GM19324 (cell line): ENCODE results near the gene SPACDR.

Source experiments
- ATAC-seq: cut with Tn5 transposase; IDR thresholded peaks from one replicate; pipeline ENCODE4 v1.9.1; 2021; ENCODE audit warnings: mild to moderate bottlenecking, moderate library complexity; ENCODE audit not compliant: unreplicated experiment, low FRiP score

Gene SPACDR

DNA sequence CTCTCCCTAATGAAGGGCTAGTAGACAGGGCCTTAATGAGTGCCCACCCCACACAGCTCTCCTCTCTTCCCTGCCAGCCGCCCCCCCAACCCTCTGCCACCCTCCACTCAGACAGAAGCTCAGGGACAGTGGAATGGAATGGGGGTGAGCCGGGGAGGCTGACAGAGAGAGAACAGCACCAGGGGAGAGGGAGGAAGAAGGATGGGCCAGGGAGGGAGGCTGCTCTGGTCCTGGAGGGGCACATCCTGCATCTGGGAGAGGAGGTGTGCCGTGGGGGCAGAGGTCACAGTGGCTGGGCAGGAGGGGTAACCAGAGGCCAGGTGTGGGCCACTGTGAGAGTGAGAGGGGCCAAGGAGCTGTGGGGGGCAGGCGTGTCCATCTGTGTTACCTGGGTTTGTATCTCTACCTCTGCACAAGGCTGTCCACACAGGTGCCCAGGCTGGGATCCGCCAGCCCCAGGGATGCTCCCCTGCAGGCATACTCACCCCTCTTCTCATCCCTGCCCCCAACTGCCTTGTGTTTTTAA is 22.1 kb upstream of the SPACDR start:
- ATAC-seq, result no peak

- no peak for ATAC-seq
Observed at GRCh38 chr7:100485471-100485876, 21.4 kb upstream of the SPACDR start.

DNA sequence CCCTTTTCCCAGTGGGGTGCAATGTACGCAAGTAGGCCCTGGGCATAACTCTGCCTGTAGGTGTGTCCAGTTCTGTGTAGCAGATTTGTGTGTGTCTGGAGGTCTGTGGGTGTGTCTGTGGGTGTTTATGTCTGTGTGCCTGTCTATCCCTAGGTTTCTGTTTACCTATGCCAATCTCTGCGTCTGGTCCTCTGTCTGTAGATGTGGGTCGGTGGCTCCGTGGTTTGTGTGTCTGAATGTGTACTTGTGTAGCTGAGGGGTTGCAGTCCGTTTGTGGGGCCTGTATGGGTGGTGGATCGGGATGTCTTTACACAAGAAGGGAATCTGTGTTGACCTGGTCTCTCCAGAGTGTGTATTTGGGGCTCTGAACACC is 20.6 kb upstream of the SPACDR start:
- ATAC-seq, result no peak

- ATAC-seq, result peak; percentile 2
Observed at GRCh38 chr7:100483722-100484672, 19.9 kb upstream of the SPACDR start, which contains the start of gene NYAP1. TSS of gene NYAP1 (plus strand) at chr7:100483927. CDS start at chr7:100485312, 1,385 bp downstream.

DNA sequence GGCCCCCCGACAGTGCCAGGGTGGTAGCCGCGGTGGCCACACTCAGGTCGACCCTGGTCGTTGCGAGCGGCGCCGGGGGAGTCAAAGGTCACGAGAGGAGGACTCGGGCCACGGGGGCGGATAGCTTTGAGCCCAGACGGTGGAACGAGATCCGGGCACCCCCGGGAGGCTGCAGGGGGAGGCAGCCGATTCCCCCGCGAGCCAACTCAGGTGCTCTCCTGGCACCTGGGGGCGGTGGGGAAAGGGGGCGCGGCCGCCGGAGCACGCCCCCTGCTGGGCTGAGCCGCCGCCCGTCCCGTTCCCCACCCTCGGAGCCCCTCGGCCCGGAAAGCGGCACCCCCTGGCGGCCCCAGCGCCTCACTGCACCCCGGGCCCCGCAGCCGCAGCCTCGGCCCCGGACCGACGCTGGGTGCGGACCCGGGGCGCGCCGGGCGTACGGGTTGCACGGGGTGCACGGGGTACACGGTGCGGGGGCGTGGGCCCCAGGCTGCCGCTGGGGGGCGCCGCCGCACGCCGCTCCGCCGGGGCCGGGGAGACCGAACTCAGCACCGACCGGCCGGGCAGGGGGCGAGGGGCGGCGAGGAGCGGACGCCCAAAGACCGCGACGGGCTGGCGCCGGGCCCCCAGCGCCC is 19.1 kb upstream of the SPACDR start:
- ATAC-seq, result peak; percentile 51

GRCh38 chr7:100482728-100483089 is 18.6 kb upstream of the SPACDR start:
- ATAC-seq, result no peak

GRCh38 chr7:100481466-100481865 is 17.4 kb upstream of the SPACDR start:
- ATAC-seq, result no peak

DNA sequence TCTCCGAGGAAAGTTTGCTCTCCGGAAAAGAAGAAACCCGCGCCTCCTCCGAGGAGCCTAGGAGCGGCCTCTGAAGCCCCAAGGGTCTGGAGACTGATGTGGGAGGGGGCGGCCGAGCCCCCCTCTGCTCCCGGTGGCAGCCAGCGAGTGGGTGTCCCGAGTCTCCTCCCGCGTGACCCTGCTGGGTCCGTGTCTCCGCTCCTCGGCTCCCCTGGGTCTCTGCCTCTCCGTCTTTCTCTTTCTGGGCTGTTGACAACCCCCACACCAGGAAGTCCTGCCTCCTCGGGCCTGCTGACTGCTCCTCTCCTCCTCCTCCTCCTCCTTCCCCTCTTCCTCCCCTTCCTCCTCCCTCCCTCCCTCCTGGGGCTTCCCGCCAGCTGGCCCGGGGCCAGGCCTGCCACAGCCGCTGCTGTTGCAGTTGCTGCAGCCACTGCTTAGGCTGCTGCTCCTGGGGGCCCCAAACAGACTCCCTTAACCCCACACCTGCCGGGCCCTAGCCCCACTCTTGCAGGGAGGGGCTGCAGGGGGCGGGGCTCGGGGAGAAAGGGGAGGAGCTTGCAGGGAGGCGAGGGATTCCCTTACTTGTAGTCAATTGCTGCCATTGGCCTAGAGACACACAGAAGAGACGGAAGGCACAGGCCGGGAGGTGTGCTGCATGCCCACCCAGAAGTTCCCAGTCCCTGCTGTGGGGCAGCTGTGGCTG is 15.0 kb upstream of the SPACDR start, which contains the start of gene TSC22D4:
Gene TSC22D4, minus strand, starts transcription at position 257 of the 703 bp plus-strand sequence. CDS start 1,176 bp downstream, outside the sequence.
- peak; percentile 62 for ATAC-seq

GRCh38 chr7:100477871-100478267 is 13.8 kb upstream of the SPACDR start:
- no peak for ATAC-seq

DNA sequence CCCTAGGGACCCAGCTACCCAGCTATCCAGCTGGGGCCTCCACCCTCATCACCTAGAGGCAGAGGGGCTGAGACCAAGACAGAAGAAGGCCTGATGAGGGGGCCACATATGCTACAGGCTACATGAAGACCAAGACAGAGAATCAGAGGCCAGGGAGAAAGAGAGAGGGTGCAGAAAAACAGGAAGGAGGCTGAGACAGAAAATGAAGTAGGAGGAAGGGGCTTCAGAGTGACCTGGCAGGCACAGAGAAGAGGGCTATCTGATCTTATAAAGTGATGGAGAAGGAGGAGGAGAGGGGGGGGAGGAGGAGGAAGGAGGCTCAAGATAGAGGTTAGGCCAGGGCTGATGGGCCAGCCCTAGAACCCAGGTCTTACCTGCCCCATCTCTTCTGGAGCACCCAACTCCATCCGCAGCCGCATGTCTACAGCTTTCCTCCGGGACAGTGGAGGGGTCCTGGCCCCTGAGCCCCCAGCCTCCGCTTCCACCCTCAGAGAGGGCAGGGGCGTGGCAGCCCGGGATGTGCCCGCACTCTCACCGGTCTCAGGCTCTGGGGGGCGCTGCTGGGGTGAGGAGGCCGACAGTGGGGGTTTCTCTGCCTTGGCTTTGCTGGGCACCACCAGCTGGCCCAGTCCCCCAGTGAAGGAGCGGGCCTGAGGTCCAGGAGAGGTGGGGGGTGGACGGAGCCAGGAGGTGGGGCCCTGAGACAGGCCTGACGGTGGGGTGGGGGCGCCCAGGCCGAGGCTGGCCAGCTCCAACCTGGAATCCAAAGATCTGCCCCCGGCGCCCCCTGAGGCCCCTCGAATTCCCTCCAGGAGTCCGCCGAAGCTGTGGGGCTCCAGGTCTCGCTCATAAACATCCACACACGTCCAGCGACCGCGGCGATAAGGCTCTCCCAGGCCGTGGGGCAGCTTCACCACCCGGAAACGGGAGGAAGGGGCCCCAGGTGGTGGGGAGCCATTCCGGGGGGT is 13.1 kb upstream of the SPACDR start:
- no peak for ATAC-seq

GRCh38 chr7:100476101-100476780 is 12.2 kb upstream of the SPACDR start:
- ATAC-seq, result no peak

- ATAC-seq, result no peak
Observed at GRCh38 chr7:100475549-100475948, 11.5 kb upstream of the SPACDR start.

- ATAC-seq, result no peak
Observed at GRCh38 chr7:100472854-100473499, 8.9 kb upstream of the SPACDR start.

- no peak for ATAC-seq
Observed at GRCh38 chr7:100472121-100472851, 8.2 kb upstream of the SPACDR start.

GRCh38 chr7:100471021-100471420 is 7.0 kb upstream of the SPACDR start:
- ATAC-seq, result no peak

- ATAC-seq, result peak; percentile 50
Observed at GRCh38 chr7:100469227-100470044, 5.4 kb upstream of the SPACDR start.
